ENCODE results near the gene TGM1.

The TGM1 gene

DNA sequence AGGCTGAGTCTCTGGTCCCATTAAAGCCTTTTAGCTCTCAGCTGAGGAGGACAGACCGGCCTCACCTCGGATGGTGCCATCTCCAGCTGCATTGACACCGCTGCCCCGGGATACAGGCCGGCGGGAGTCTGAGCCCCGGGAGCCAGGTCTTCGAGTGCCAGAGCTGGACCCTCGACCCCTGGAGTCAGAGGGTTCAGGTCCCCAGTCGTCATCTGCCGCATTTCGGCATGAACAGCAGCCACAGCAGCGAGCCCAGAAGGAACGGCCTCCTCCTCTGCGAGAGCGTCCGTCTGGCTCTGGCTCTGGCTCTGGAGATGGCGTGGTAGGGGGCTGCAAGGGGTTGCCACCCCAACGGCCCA is 1.0 kb downstream of the TGM1 start:
- no peaks in the 10 kb centered on the region for H3K9me3 ChIP-seq (replicated peaks; ENCODE audit: insufficient read depth, low read length)
- no peaks in the 10 kb centered on the region for H3F3A ChIP-seq (ENCODE audit: insufficient read depth, low read length)
- H3K4me1 ChIP-seq (ENCODE audit: low read length), result no peaks in the 10 kb centered on the region
- H2AFZ ChIP-seq (ENCODE audit: low read length), result no peak overlapping the region
- TF ChIP-seq EZH2phosphoT487 (IDR thresholded peaks at IDR 0.05; ENCODE audit: low read length), result no peak
- TF ChIP-seq EZH2 (optimal IDR thresholded peaks at IDR 0.05; ENCODE audit: low read depth, low read length), result no peak
- TF ChIP-seq, protein P1, sequence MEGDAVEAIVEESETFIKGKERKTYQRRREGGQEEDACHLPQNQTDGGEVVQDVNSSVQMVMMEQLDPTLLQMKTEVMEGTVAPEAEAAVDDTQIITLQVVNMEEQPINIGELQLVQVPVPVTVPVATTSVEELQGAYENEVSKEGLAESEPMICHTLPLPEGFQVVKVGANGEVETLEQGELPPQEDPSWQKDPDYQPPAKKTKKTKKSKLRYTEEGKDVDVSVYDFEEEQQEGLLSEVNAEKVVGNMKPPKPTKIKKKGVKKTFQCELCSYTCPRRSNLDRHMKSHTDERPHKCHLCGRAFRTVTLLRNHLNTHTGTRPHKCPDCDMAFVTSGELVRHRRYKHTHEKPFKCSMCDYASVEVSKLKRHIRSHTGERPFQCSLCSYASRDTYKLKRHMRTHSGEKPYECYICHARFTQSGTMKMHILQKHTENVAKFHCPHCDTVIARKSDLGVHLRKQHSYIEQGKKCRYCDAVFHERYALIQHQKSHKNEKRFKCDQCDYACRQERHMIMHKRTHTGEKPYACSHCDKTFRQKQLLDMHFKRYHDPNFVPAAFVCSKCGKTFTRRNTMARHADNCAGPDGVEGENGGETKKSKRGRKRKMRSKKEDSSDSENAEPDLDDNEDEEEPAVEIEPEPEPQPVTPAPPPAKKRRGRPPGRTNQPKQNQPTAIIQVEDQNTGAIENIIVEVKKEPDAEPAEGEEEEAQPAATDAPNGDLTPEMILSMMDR (IDR thresholded peaks at IDR 0.05; ENCODE audit: low read length), result no peak
- no peak overlapping the region for H3K27ac ChIP-seq (ENCODE audit: low read length)
- no peaks in the 10 kb centered on the region for H3K79me2 ChIP-seq (ENCODE audit: low read length)
- H3K27me3 ChIP-seq (replicated peaks; ENCODE audit: insufficient read depth, low read length), result no peaks in the 10 kb centered on the region
- DNase-seq, result no peak
- H3K9ac ChIP-seq (ENCODE audit: low read length), result no peak overlapping the region
- no peak overlapping the region for H3K4me2 ChIP-seq (ENCODE audit: low read depth, low read length)
- no peaks in the 10 kb centered on the region for H3K36me3 ChIP-seq (replicated peaks; ENCODE audit: insufficient read depth, low read length)
- H3K4me3 ChIP-seq (ENCODE audit: low read length), result no peak overlapping the region
- H4K20me1 ChIP-seq (ENCODE audit: insufficient read depth, low read length), result no peaks in the 10 kb centered on the region
- H3K9me2 ChIP-seq (replicated peaks; ENCODE audit: insufficient read depth, low read length), result no peaks in the 10 kb centered on the region

DNA sequence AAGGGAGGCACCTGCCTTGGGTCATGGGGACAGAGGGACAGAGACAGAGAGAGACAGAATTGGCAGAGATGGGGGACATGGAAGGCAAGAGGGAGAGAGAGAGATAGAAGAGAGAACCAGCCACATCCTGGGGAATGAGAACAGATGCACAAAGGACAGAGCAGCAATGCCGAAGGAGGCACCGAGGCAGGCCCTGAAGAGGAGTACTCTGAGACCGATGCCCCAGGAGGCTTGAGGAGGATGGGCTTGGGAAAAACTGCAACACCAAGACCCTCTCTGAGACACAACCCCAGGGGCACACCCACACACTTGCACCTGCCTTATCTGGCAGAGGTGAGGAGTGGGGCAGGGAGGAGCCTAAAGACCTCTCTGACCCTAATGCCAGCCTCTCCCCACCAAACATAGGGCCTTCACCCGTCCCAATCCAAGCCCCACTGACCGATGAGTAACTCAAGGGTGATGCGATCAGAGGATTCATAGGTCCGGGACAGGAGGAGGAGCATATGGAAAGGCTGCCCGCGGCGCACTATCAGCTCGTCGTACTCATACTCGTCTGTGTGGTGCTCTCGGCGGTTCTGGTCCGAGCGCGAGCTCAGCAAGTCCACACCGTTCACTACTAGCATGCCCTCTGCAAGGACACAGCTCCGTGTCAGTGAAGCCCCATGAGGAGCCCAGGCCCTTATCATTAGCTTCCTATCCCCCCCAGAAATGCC is 1.6 kb downstream of the TGM1 start:
- TF ChIP-seq, protein P1 (IDR thresholded peaks at IDR 0.05; ENCODE audit: low read length), result no peak
- TF ChIP-seq EZH2phosphoT487 (IDR thresholded peaks at IDR 0.05; ENCODE audit: low read length) (no peak), EZH2 (optimal IDR thresholded peaks at IDR 0.05; ENCODE audit: low read depth, low read length) (no peak)
- H4K20me1 ChIP-seq (ENCODE audit: insufficient read depth, low read length), result no peaks in the 10 kb centered on the region
- no peak overlapping the region for H3K27ac ChIP-seq (ENCODE audit: low read length)
- no peaks in the 10 kb centered on the region for H3K4me1 ChIP-seq (ENCODE audit: low read length)
- no peak overlapping the region for H3K9ac ChIP-seq (ENCODE audit: low read length)
- no peaks in the 10 kb centered on the region for H3K9me2 ChIP-seq (replicated peaks; ENCODE audit: insufficient read depth, low read length)
- H2AFZ ChIP-seq (ENCODE audit: low read length), result no peak overlapping the region
- no peak for DNase-seq
- H3K4me2 ChIP-seq (ENCODE audit: low read depth, low read length), result no peak overlapping the region
- H3F3A ChIP-seq (ENCODE audit: insufficient read depth, low read length), result no peaks in the 10 kb centered on the region
- H3K36me3 ChIP-seq (replicated peaks; ENCODE audit: insufficient read depth, low read length), result no peaks in the 10 kb centered on the region
- H3K79me2 ChIP-seq (ENCODE audit: low read length), result no peaks in the 10 kb centered on the region
- H3K27me3 ChIP-seq (replicated peaks; ENCODE audit: insufficient read depth, low read length), result no peaks in the 10 kb centered on the region
- no peaks in the 10 kb centered on the region for H3K9me3 ChIP-seq (replicated peaks; ENCODE audit: insufficient read depth, low read length)
- H3K4me3 ChIP-seq (ENCODE audit: low read length), result no peak overlapping the region

DNA sequence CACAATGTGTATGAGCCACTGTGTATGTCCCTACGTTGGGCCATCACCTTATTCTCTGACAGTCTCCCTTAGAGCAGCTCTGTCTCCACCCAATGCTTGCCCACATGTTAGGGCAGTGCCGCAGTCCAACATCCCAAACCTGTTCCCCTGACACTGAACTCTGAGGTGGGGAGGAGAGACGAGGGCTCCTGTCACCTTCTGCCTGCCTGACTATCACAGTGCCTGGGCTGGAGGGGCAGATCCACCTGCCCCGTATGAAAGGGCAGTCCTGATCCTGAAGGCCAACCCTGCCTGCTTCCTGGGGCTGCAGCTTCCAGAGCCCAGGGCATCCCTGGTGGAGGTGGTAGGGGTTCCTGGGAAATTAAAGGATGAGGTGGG is 2.2 kb downstream of the TGM1 start:
- no peaks in the 10 kb centered on the region for H3K79me2 ChIP-seq (ENCODE audit: low read length)
- no peak for DNase-seq
- no peaks in the 10 kb centered on the region for H3K27me3 ChIP-seq (replicated peaks; ENCODE audit: insufficient read depth, low read length)
- TF ChIP-seq EZH2phosphoT487 (IDR thresholded peaks at IDR 0.05; ENCODE audit: low read length), result no peak
- TF ChIP-seq EZH2 (optimal IDR thresholded peaks at IDR 0.05; ENCODE audit: low read depth, low read length), result no peak
- TF ChIP-seq, protein P1 (IDR thresholded peaks at IDR 0.05; ENCODE audit: low read length), result no peak
- H3K4me1 ChIP-seq (ENCODE audit: low read length), result no peaks in the 10 kb centered on the region
- no peak overlapping the region for H3K4me3 ChIP-seq (ENCODE audit: low read length)
- H3F3A ChIP-seq (ENCODE audit: insufficient read depth, low read length), result no peaks in the 10 kb centered on the region
- no peaks in the 10 kb centered on the region for H4K20me1 ChIP-seq (ENCODE audit: insufficient read depth, low read length)
- H3K9me3 ChIP-seq (replicated peaks; ENCODE audit: insufficient read depth, low read length), result no peaks in the 10 kb centered on the region
- H3K27ac ChIP-seq (ENCODE audit: low read length), result no peak overlapping the region
- no peak overlapping the region for H3K9ac ChIP-seq (ENCODE audit: low read length)
- no peak overlapping the region for H2AFZ ChIP-seq (ENCODE audit: low read length)
- no peaks in the 10 kb centered on the region for H3K36me3 ChIP-seq (replicated peaks; ENCODE audit: insufficient read depth, low read length)
- H3K4me2 ChIP-seq (ENCODE audit: low read depth, low read length), result no peak overlapping the region
- H3K9me2 ChIP-seq (replicated peaks; ENCODE audit: insufficient read depth, low read length), result no peaks in the 10 kb centered on the region
